Hematopoietic multipotent progenitor cell (in vitro differentiated cells): ENCODE measurements around the gene RASL10A. TPM values are rescaled to one million over a fixed set of nuclear protein-coding genes. Genes with fewer than 3 reads are reported as not detected.
"Not testable (repeated sequence)": the region's sequence is repeated elsewhere in the genome, so short reads cannot be mapped to it uniquely, and the experiment has no call there.

Source experiments
- DNase-seq, 3 donors: peaks; one replicate each; pipeline ENCODE4 v3.0.0-alpha.2; 2011 to 2015; ENCODE audit warnings: low read depth in 2 of 3, low spot score in 2 of 3
- total RNA-seq: library from RNA; depleted of rRNA; stranded (reverse); fragments of >200 nt; gene quantifications from one replicate; pipeline ENCODE4 v1.2.3, GENCODE V29; 2012

RASL10A gene
- 3.8 TPM for total RNA-seq

- peak in 1 of 3 donors; percentile 34 for DNase-seq
Measured at GRCh38 chr22:29315286-29316140, at the start of gene RASL10A. Gene RASL10A (minus strand): TSS chr22:29315697. CDS start chr22:29315246, 451 bp downstream.

GRCh38 chr22:29359469-29359868 is 44.0 kb upstream of the RASL10A start:
- peak in 1 of 3 donors; percentile 33 for DNase-seq

GRCh38 chr22:29357193-29357890 is 41.8 kb upstream of the RASL10A start:
- not testable (repeated sequence) for DNase-seq

DNA sequence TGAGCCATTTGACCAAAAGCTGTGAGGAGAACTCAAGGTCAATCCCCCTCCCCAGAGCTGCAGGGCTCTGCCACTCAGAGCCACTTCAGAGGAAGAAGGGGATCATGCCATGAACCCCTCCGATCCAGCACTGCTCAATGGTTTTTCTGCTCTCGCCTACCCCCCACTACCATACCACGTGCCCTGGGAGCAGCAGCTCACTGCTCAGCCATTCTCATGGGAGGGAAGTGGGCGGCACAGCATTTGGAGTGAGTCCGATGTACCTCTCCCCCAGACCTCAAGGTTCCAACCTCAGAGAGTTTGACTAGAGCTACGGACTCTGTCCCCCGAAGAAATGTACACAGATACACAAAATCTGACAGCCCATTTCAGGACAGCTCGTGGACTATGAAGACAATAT is 38.4 kb upstream of the RASL10A start:
- no peak for DNase-seq

DNA sequence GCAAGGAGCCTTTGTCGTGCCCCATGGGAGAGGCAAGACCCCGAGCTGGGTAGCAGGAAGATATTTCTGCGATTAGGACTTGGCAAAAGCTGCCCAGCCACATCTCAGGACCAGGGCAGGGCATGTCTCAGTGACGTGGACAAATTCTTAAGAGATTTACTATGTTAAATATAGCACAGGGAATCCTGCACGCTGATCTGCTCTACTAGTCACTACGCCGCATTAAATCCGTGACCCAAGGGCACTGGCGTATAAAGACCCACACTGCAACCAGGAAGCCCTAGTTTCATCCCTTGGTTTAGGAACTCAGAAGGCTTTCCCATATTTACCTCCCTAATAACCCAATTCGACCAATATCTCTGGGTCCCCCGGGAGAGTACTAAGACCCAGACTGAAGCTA is 37.8 kb upstream of the RASL10A start:
- no peak for DNase-seq

DNA sequence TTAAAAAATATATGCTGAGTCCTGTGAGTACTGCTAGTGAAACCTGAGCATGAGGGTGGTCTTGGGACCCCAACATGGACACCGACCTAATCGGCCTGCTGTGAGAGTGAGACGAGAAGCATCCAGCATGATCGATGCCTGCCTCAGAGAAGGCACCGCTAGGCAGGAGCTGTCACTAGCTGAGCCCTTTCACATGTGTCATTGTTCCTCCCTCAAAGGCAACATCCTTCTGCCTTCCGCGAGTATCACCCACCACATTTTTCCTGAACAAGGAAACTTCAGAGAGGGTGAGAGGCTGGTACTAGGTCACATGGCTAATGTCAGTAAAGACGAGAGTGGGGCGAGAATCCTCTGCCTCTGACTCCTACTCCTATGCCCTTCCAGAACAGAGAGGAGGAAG is 37.3 kb upstream of the RASL10A start:
- no peak for DNase-seq

GRCh38 chr22:29351891-29352290 is 36.4 kb upstream of the RASL10A start:
- DNase-seq: no peak

DNA sequence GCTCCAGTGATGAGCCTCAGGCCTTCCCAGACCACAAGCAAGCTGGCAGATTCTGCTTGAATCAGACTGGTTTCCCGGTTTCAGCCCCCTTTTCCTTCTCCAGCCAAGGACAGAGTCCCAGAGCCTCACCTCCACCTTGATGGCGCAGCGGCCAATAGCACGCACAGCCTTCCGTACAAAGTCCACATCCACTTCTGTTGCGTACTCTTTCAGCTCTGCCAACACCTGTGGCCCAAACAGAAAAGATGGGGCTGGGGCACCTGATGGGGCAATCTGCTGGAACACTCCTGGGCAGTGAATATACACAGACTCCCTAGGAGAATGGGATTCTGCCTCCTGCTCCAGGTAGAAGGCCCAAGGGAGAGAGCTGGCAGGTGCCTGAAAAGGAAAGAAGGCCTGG is 35.5 kb upstream of the RASL10A start:
- no peak for DNase-seq

DNA sequence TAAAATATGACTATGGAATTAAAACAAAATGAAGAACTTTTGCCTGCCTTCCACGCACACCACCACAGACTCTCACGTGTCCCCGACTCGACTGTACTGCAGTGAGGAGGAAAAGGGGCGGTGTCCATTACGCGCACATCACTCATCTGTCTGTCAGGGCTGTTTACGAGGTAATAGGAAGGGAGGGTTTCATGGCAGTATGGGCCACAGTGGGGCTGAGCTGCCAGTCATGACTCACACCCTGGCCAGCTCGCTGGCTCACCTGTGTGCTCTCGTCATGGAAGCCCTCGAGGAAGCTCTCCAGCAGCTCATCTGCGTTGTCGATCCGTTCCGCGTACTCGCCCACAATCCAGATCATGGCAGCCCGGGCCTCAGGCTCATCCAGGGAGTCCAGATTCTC is 33.5 kb upstream of the RASL10A start:
- DNase-seq: no peak

DNA sequence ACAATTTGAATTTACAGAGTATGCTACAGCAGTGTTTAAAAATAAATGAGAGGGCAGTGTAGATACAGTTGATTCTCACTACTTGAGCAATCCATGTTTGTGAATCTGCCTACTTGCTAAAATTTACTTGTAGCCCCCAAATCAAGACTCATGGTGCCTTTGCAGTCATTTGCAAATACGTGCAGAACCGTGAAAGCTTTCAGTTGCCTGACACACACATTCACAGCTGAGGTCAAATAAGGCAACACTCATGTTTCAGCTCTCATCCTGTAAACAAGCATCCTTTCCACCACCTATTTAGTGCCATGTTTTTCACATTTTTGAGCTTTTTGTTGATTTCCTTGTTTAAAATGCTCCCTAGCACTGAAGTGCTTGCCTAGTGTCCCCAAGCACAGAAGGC is 32.5 kb upstream of the RASL10A start:
- DNase-seq: no peak

DNA sequence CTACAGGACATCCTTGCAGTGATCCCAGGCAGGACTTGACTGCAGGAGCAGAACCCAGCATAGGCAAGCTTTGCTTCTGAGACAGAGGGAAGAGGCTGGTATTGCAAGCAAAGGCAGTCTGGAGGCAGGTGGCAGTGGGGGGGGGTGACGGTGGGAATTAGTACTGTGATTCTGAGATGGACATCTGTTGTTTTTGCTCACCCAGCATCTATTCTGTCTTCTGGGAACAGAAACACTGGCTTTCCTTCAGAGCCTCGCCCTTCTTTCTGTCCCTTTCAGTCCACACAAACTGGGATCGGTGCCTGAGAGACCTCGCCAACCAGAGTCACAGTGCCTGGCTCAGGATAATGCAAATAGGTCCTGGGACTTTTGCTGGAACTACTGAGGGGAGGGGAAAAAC is 31.2 kb upstream of the RASL10A start:
- DNase-seq: no peak

- DNase-seq: no peak
Measured at GRCh38 chr22:29345932-29346331, 30.4 kb upstream of the RASL10A start.

DNA sequence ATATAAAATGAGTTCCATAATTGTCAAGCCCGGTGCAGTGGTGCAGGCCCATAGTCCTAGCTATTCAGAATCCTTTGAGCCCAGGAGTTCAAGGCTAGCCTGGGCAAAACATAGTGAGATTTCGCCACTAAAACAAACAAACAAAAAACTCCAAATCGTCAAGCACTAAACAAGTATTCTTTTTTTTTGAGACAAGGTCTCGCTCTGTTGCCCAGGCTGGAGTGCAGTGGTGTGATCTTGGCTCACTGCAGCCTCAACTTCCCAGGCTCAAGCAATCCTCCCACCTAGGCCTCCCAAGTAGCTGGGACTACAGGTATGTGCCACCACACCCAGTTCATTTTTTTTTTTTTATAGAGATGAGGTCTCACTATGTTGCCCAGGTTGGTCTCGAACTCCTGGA is 29.4 kb upstream of the RASL10A start:
- not testable (repeated sequence) for DNase-seq

DNA sequence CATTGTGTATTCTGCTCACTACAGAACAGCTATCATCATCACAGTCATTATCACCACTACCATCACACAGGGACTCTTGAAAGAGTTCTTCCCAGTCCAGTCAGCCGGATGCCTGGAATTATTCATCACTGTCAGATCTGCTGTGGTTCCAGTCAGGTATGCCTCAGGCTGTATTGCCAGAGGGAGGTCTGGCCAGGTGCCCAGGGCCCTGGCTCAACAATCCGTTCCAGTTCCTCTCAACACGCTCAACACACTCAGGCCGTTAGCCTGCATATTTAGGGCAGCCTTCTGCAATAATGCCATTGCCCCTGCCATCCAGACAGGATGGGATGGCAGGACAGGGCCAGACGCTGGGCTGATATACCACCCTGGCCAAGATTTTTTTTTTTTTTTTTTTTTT is 28.6 kb upstream of the RASL10A start:
- DNase-seq: peak in 1 of 3 donors; percentile 13

- DNase-seq: no peak
Measured at GRCh38 chr22:29343313-29343805, 27.9 kb upstream of the RASL10A start.

- DNase-seq: no peak
Measured at GRCh38 chr22:29342577-29343312, 27.2 kb upstream of the RASL10A start.

DNA sequence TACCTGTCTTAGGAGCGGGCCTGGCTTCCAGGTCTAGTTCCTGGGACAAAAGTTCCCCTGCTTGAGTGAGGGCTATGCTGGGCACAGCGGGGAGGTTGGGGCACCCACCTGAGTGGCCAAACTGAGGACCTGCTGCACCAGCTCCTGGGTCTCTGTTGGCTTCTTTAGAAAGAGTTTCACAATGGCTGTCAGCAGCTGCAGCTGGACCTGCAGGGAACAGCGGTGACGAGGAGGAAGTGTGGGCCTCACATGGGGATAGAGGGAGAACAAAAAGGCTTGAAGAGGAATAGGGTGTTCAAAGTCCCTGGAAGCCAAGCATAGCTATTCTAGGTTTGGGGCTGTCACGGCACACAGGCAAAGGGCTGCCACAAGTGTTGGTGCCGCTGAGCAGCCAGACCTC is 26.7 kb upstream of the RASL10A start:
- DNase-seq: no peak

- DNase-seq: no peak
Measured at GRCh38 chr22:29341849-29342127, 26.3 kb upstream of the RASL10A start.

GRCh38 chr22:29341056-29341848 is 25.8 kb upstream of the RASL10A start:
- no peak for DNase-seq

DNA sequence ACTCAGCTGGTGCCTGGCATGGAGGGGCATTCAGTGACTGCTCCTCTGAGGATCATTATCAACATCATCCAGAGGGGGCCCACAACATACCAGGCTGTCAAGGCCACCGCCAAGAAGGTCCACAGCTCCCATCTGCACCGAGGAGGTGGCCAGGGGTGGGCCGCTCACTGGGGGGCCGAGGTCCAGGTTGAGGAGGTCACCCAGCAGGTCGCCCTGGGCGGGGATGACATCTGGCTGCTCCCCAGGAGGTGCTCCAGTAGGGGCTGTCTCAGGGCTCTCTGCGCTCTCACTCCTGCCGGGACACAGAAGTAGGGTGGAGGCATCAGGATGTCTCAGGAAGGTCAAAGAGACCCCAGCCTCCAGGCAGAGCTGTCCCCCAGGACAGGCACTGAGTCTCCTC is 25.1 kb upstream of the RASL10A start:
- no peak for DNase-seq
